ENCODE measurements around the gene SLC39A7.

GRCh38 chr6:33164665-33165373 is 35.8 kb upstream of the SLC39A7 start:
- TF ChIP-seq POLR2A (IDR thresholded peaks at IDR 0.05) (no peak), CTCF (IDR thresholded peaks at IDR 0.05) (no peak)
